HG02884 (cell line): ENCODE results near the gene SLC25A11.
"Not testable (repeated sequence)": the region's sequence is repeated elsewhere in the genome, so short reads cannot be mapped to it uniquely, and the experiment has no call there.

Experiments
- ATAC-seq: cut with Tn5 transposase; IDR thresholded peaks from one replicate; pipeline ENCODE4 v1.9.1; 2021; ENCODE audit warnings: mild to moderate bottlenecking, moderate library complexity; ENCODE audit not compliant: unreplicated experiment

The SLC25A11 gene

GRCh38 chr17:4921320-4921719, 18.5 kb downstream of the SLC25A11 start:
- ATAC-seq: no peak

GRCh38 chr17:4920351-4921048, 19.3 kb downstream of the SLC25A11 start:
- no peak for ATAC-seq

GRCh38 chr17:4919511-4920047, 20.3 kb downstream of the SLC25A11 start:
- ATAC-seq: no peak

- not testable (repeated sequence) for ATAC-seq
Measured at GRCh38 chr17:4914551-4914950, 25.3 kb downstream of the SLC25A11 start.

- no peak for ATAC-seq
Measured at GRCh38 chr17:4913994-4914393, 25.9 kb downstream of the SLC25A11 start.

- no peak for ATAC-seq
Measured at GRCh38 chr17:4908711-4909496, 30.9 kb downstream of the SLC25A11 start.

- ATAC-seq: no peak
Measured at GRCh38 chr17:4908301-4908700, 31.5 kb downstream of the SLC25A11 start.

- ATAC-seq: not testable (repeated sequence)
Measured at GRCh38 chr17:4906642-4907041, 33.2 kb downstream of the SLC25A11 start.

- no peak for ATAC-seq
Measured at GRCh38 chr17:4903051-4903818, 36.6 kb downstream of the SLC25A11 start, which contains the start of gene CHRNE. Gene CHRNE (minus strand): TSS chr17:4903098. CDS start chr17:4903063, 35 bp downstream.

GRCh38 chr17:4902540-4902939, 37.3 kb downstream of the SLC25A11 start:
- no peak for ATAC-seq

GRCh38 chr17:4901648-4902344, 38.0 kb downstream of the SLC25A11 start:
- no peak for ATAC-seq

- no peak for ATAC-seq
Measured at GRCh38 chr17:4901108-4901647, 38.7 kb downstream of the SLC25A11 start.

GRCh38 chr17:4900231-4901107, 39.4 kb downstream of the SLC25A11 start:
- no peak for ATAC-seq

- no peak for ATAC-seq
Measured at GRCh38 chr17:4899341-4900230, 40.3 kb downstream of the SLC25A11 start, which contains the start of gene C17orf107. Gene C17orf107 (plus strand): TSS chr17:4899536. CDS start chr17:4899763, 227 bp downstream.

- no peak for ATAC-seq
Measured at GRCh38 chr17:4898927-4899326, 40.9 kb downstream of the SLC25A11 start.

- ATAC-seq: no peak
Measured at GRCh38 chr17:4898351-4898750, 41.5 kb downstream of the SLC25A11 start.

GRCh38 chr17:4897785-4898184, 42.1 kb downstream of the SLC25A11 start:
- ATAC-seq: no peak

GRCh38 chr17:4897198-4897687, 42.6 kb downstream of the SLC25A11 start:
- no peak for ATAC-seq
